Esophagus muscularis mucosa (tissue), 4 donors: ENCODE measurements around the gene PTPN3. TPM values are rescaled to one million over a fixed set of nuclear protein-coding genes. Genes with fewer than 3 reads are reported as not detected.

Experiments used
- DNase-seq: peaks from one replicate; pipeline ENCODE4 v3.0.0-alpha.2; 2017; ENCODE audit errors: extremely low spot score
- H3K27ac ChIP-seq, 4 donors: fragments of 200-600 bp; sonication (generic); replicated peaks in 1 of 4; 1 replicate in 3 of 4; 2 replicates in 1 of 4; pipeline ENCODE4 v1.5.1; 2016 to 2019; ENCODE audit warnings: mild to moderate bottlenecking in 1 of 4
- H3K27me3 ChIP-seq, 4 donors: fragments of 200-600 bp; sonication (generic); one replicate each; pipeline versions ENCODE4 v1.5.1 to v1.6.0; 2016 to 2019
- H3K36me3 ChIP-seq, 4 donors: fragments of 200-600 bp; sonication (generic); one replicate each; pipeline ENCODE4 v1.5.1; 2016 to 2019
- H3K4me1 ChIP-seq, 4 donors: fragments of 200-600 bp; sonication (generic); one replicate each; pipeline ENCODE4 v1.5.1; 2016 to 2019
- H3K4me3 ChIP-seq, 4 donors: fragments of 200-600 bp; sonication (generic); 1 replicate in 2 of 4; 2 replicates in 2 of 4; pipeline ENCODE4 v1.5.1; 2016 to 2019; ENCODE audit warnings: mild to moderate bottlenecking in 4 of 4, moderate library complexity in 1 of 4
- H3K9me3 ChIP-seq, 4 donors: fragments of 200-600 bp; sonication (generic); 1 replicate in 3 of 4; 2 replicates in 1 of 4; pipeline ENCODE4 v1.5.1; 2016 to 2019
- CTCF ChIP-seq, 3 experiments: fragments of 200-600 bp in 2 of 3; fragments of 450-650 bp in 1 of 3; sonication (generic) in 2 of 3; IDR thresholded peaks; one replicate each; pipeline ENCODE4 v1.5.1; 2017 to 2019; ENCODE audit warnings: antibody characterized with exemption in 3 of 3, mild to moderate bottlenecking in 2 of 3, moderate library complexity in 1 of 3
- EP300 ChIP-seq: sonication (generic); formaldehyde crosslinking; IDR thresholded peaks from one replicate; pipeline ENCODE4 v1.6.1; 2017; ENCODE audit warnings: antibody characterized with exemption
- POLR2A ChIP-seq: fragments of 450-650 bp; IDR thresholded peaks from one replicate; pipeline ENCODE4 v1.6.1; 2017; ENCODE audit warnings: antibody characterized with exemption, moderate library complexity, mild to moderate bottlenecking, low read depth
- POLR2AphosphoS5 ChIP-seq, 2 donors: sonication (generic); formaldehyde crosslinking; IDR thresholded peaks; one replicate each; pipeline ENCODE4 v1.6.1; 2017; ENCODE audit warnings: antibody characterized with exemption in 2 of 2
- WGBS: methylation state at CpG from one replicate; pipeline ENCODE4 v1.1.5; 2018; 5-methylcytosine and 5-hydroxymethylcytosine counted together
- intact Hi-C: fragments of 100-400 bp; cut with DNase I; formaldehyde crosslinking; loops from one replicate; pipeline ENCODE4 v1.15.1; 2023
- total RNA-seq, 4 donors: library from RNA; depleted of rRNA; stranded (reverse); fragments of >200 nt; gene quantifications; one replicate each; pipeline versions ENCODE4 v1.1.0 to v1.2.1, GENCODE V29; 2016

The PTPN3 gene
- total RNA-seq, 4 donors from 2014 or later: 0.83 to 2.0 (median 1.3) TPM

- intact Hi-C loops: no loop called here
- WGBS: 84% methylated on average over 9 of the region's 9 CpGs
- Histone ChIP-seq H3K4me3 (no peak overlapping the region), H3K27me3 (no peaks in the 10 kb centered on the region), H3K9me3 (no peaks in the 10 kb centered on the region), H3K36me3 (no peaks in the 10 kb centered on the region), H3K27ac (no peak overlapping the region), H3K4me1 (no peaks in the 10 kb centered on the region)
- DNase-seq: no peak
- no peak for TF ChIP-seq POLR2A
- peak in 1 of 2 donors; percentile 28 for TF ChIP-seq POLR2AphosphoS5 (IDR thresholded peaks at IDR 0.05)
Measured at GRCh38 chr9:109507421-109507838, 9.3 kb upstream of the PTPN3 start.

GRCh38 chr9:109506097-109506712 lies 8.1 kb upstream of the PTPN3 start:
- Histone ChIP-seq H3K4me3 (no peak overlapping the region), H3K27ac (no peak overlapping the region), H3K4me1 (no peaks in the 10 kb centered on the region), H3K36me3 (no peaks in the 10 kb centered on the region), H3K27me3 (no peaks in the 10 kb centered on the region), H3K9me3 (no peaks in the 10 kb centered on the region)
- DNase-seq: no peak
- TF ChIP-seq EP300 (no peak), CTCF (IDR thresholded peaks at IDR 0.05) (no peak)
- WGBS: 63% methylated on average over 3 of the region's 3 CpGs
- intact Hi-C loops: no loop called here

- H3K4me3 ChIP-seq: no peak overlapping the region
- TF ChIP-seq EP300 (no peak), POLR2AphosphoS5 (IDR thresholded peaks at IDR 0.05) (no peak), CTCF (IDR thresholded peaks at IDR 0.05) (no peak), POLR2A (no peak)
- no peaks in the 10 kb centered on the region for H3K9me3 ChIP-seq
- no peak for DNase-seq
- peaks cover 0 to 5% (median 4%) of the 10 kb centered on the region in 4 donors for H3K4me1 ChIP-seq
- H3K27ac ChIP-seq: no peak overlapping the region
- H3K27me3 ChIP-seq: peaks cover 0 to 10% (median 5%) of the 10 kb centered on the region in 4 donors
- no peaks in the 10 kb centered on the region for H3K36me3 ChIP-seq
- intact Hi-C loops: no loop called here
- 69% methylated on average over 5 of the region's 5 CpGs for WGBS
Measured at GRCh38 chr9:109504689-109505088, 6.6 kb upstream of the PTPN3 start.

- Histone ChIP-seq H3K27ac (no peak overlapping the region), H3K4me3 (no peak overlapping the region), H3K36me3 (no peaks in the 10 kb centered on the region), H3K9me3 (no peaks in the 10 kb centered on the region), H3K27me3 (peaks cover 0 to 47% (median 14%) of the 10 kb centered on the region in 4 donors), H3K4me1 (peaks cover 3 to 18% (median 17%) of the 10 kb centered on the region in 4 donors)
- TF ChIP-seq POLR2AphosphoS5 (IDR thresholded peaks at IDR 0.05) (no peak), EP300 (no peak), CTCF (IDR thresholded peaks at IDR 0.05) (no peak), POLR2A (no peak)
- intact Hi-C loops: no loop called here
- WGBS: 80% methylated on average over 5 of the region's 5 CpGs
- no peak for DNase-seq
Measured at GRCh38 chr9:109500421-109500974, 2.4 kb upstream of the PTPN3 start.

GRCh38 chr9:109499631-109500410 lies 1.7 kb upstream of the PTPN3 start:
- Histone ChIP-seq H3K36me3 (no peaks in the 10 kb centered on the region), H3K4me3 (peak overlapping the region; percentile 36 to 58 (median 40)), H3K4me1 (peaks cover 3 to 18% (median 17%) of the 10 kb centered on the region in 4 donors), H3K9me3 (no peaks in the 10 kb centered on the region), H3K27ac (no peak overlapping the region), H3K27me3 (peaks cover 0 to 54% (median 14%) of the 10 kb centered on the region in 4 donors)
- 14% methylated on average over 11 of the region's 56 CpGs for WGBS
- no peak for TF ChIP-seq EP300
- no peak for TF ChIP-seq POLR2A
- TF ChIP-seq POLR2AphosphoS5 (IDR thresholded peaks at IDR 0.05): no peak
- TF ChIP-seq CTCF (IDR thresholded peaks at IDR 0.05): no peak
- intact Hi-C loops: no loop called here
- DNase-seq: no peak
